H9 (cell line): ENCODE results near the gene SLC16A10. TPM values are rescaled to one million over a fixed set of nuclear protein-coding genes. Genes with fewer than 3 reads are reported as not detected.

Experiments
- DNase-seq: peaks from one replicate; pipeline ENCODE4 v3.0.0-alpha.2; 2017
- H2AFZ ChIP-seq: one replicate; pipeline ENCODE4 v1.6.1; 2013; ENCODE audit warnings: mild to moderate bottlenecking, low read length, control low read depth, moderate library complexity
- H2AK5ac ChIP-seq: 2 replicates; pipeline ENCODE4 v1.6.1; 2013; ENCODE audit warnings: low read length, control low read depth, mixed read lengths; ENCODE audit not compliant: insufficient read length
- H2BK120ac ChIP-seq: one replicate; pipeline ENCODE4 v1.6.1; 2013; ENCODE audit warnings: low read depth, mild to moderate bottlenecking, low read length, control low read depth, inconsistent platforms; ENCODE audit not compliant: poor library complexity, severe bottlenecking
- H2BK12ac ChIP-seq: 2 replicates; pipeline ENCODE4 v1.6.1; 2013; ENCODE audit warnings: low read length, control low read depth, mixed read lengths, low read depth; ENCODE audit not compliant: insufficient read length
- H2BK15ac ChIP-seq: 2 replicates; pipeline ENCODE4 v1.6.1; 2013; ENCODE audit warnings: low read depth, low read length, control low read depth
- H2BK20ac ChIP-seq: one replicate; pipeline ENCODE4 v1.6.1; 2013; ENCODE audit warnings: low read depth, mild to moderate bottlenecking, low read length, control low read depth, inconsistent platforms; ENCODE audit not compliant: poor library complexity, severe bottlenecking
- H2BK5ac ChIP-seq: 2 replicates; pipeline ENCODE4 v1.6.1; 2013; ENCODE audit warnings: low read length, control low read depth, mixed read lengths; ENCODE audit not compliant: insufficient read length
- H3K14ac ChIP-seq: 2 replicates; pipeline ENCODE4 v1.6.1; 2013; ENCODE audit warnings: low read length, control low read depth; ENCODE audit not compliant: insufficient read depth
- H3K18ac ChIP-seq: 2 replicates; pipeline ENCODE4 v1.6.1; 2013; ENCODE audit warnings: low read depth, mild to moderate bottlenecking, mixed read lengths, low read length, control low read depth; ENCODE audit not compliant: insufficient read length
- H3K23ac ChIP-seq: 2 replicates; pipeline ENCODE4 v1.6.1; 2013; ENCODE audit warnings: low read length, control low read depth, mixed read lengths, low read depth; ENCODE audit not compliant: insufficient read length
- H3K23me2 ChIP-seq: 2 replicates; pipeline ENCODE4 v1.6.1; 2013; ENCODE audit warnings: low read depth, mild to moderate bottlenecking, mixed read lengths, low read length, control low read depth; ENCODE audit not compliant: insufficient read length, poor library complexity, severe bottlenecking
- H3K27ac ChIP-seq: 2 replicates; pipeline ENCODE4 v1.5.1; 2013; ENCODE audit warnings: low read length, control low read depth, mixed read lengths, low read depth; ENCODE audit not compliant: insufficient read length
- H3K27me3 ChIP-seq: 2 replicates; pipeline ENCODE4 v1.6.1; 2013; ENCODE audit warnings: low read length, control low read depth, inconsistent platforms; ENCODE audit not compliant: insufficient read depth
- H3K4ac ChIP-seq: 2 replicates; pipeline ENCODE4 v1.6.1; 2013; ENCODE audit warnings: low read depth, mild to moderate bottlenecking, control low read depth, inconsistent platforms, low read length, moderate library complexity
- H3K4me1 ChIP-seq: 2 replicates; pipeline ENCODE4 v1.6.1; 2013; ENCODE audit warnings: low read length, control low read depth, inconsistent platforms; ENCODE audit not compliant: insufficient read depth
- H3K4me2 ChIP-seq: 2 replicates; pipeline ENCODE4 v1.6.1; 2013; ENCODE audit warnings: low read length, control low read depth, mixed read lengths; ENCODE audit not compliant: insufficient read length, insufficient read depth
- H3K56ac ChIP-seq: 2 replicates; pipeline ENCODE4 v1.6.1; 2013; ENCODE audit warnings: low read depth, mild to moderate bottlenecking, mixed read lengths, low read length, control low read depth; ENCODE audit not compliant: insufficient read length
- H3K79me1 ChIP-seq: 2 replicates; pipeline ENCODE4 v1.6.1; 2013; ENCODE audit warnings: low read depth, mild to moderate bottlenecking, moderate library complexity, low read length, control low read depth, inconsistent platforms; ENCODE audit not compliant: insufficient read depth, poor library complexity, severe bottlenecking
- H3K79me2 ChIP-seq: 2 replicates; pipeline ENCODE4 v1.6.1; 2013; ENCODE audit warnings: low read length, control low read depth, inconsistent platforms; ENCODE audit not compliant: insufficient read depth
- H3K9ac ChIP-seq: 2 replicates; pipeline ENCODE4 v1.6.1; 2013; ENCODE audit warnings: low read length, control low read depth, mixed read lengths; ENCODE audit not compliant: insufficient read length; ENCODE audit errors: extremely low read depth
- H3K9me3 ChIP-seq: one replicate; pipeline ENCODE4 v1.6.1; 2013; ENCODE audit warnings: low read depth, low read length, inconsistent platforms; ENCODE audit not compliant: control insufficient read depth
- H3T11ph ChIP-seq: one replicate; pipeline ENCODE4 v1.6.1; 2013; ENCODE audit warnings: mild to moderate bottlenecking, low read length, control low read depth, inconsistent platforms
- H4K20me1 ChIP-seq: one replicate; pipeline ENCODE4 v1.6.1; 2013; ENCODE audit not compliant: control insufficient read depth, insufficient read length, insufficient read depth
- H4K5ac ChIP-seq: 2 replicates; pipeline ENCODE4 v1.6.1; 2013; ENCODE audit warnings: low read depth, mild to moderate bottlenecking, mixed read lengths, low read length, control low read depth; ENCODE audit not compliant: insufficient read length
- H4K8ac ChIP-seq: replicated peaks from 2 replicates; pipeline ENCODE4 v1.6.1; 2013; ENCODE audit warnings: low read length, control low read depth, mixed read lengths, low read depth; ENCODE audit not compliant: insufficient read length
- H4K91ac ChIP-seq: 2 replicates; pipeline ENCODE4 v1.6.1; 2013; ENCODE audit warnings: low read depth, mild to moderate bottlenecking, moderate library complexity, mixed read lengths, low read length, control low read depth; ENCODE audit not compliant: insufficient read length
- H3K27ac Mint-ChIP-seq, 3 experiments: 2 replicates in 2 of 3; 3 replicates in 1 of 3; pipeline ENCODE4 v1.8.0; 2020 to 2021; ENCODE audit warnings: mixed read lengths in 3 of 3, mild to moderate bottlenecking in 1 of 3, moderate library complexity in 1 of 3
- H3K27me3 Mint-ChIP-seq: 2 replicates; pipeline ENCODE4 v1.8.0; 2021; ENCODE audit warnings: low read depth, mild to moderate bottlenecking, moderate library complexity, mixed read lengths
- H3K36me3 Mint-ChIP-seq, 3 experiments: 2 replicates in 2 of 3; 3 replicates in 1 of 3; pipeline ENCODE4 v1.8.0; 2020 to 2021; ENCODE audit warnings: low read depth in 3 of 3, mixed read lengths in 3 of 3; ENCODE audit not compliant: insufficient read depth in 1 of 3
- H3K4me1 Mint-ChIP-seq, 2 experiments: 2 replicates each; pipeline ENCODE4 v1.8.0; 2020; ENCODE audit warnings: mixed read lengths in 2 of 2
- H3K4me3 Mint-ChIP-seq, 2 experiments: 2 replicates in 1 of 2; 3 replicates in 1 of 2; pipeline ENCODE4 v1.8.0; 2020 to 2021; ENCODE audit warnings: mild to moderate bottlenecking in 2 of 2, mixed read lengths in 2 of 2, moderate library complexity in 1 of 2
- H3K9me3 Mint-ChIP-seq, 2 experiments: 2 replicates in 1 of 2; 3 replicates in 1 of 2; pipeline ENCODE4 v1.8.0; 2020; ENCODE audit warnings: mild to moderate bottlenecking in 2 of 2, mixed read lengths in 2 of 2, moderate library complexity in 1 of 2
- CTCF ChIP-seq: fragments of 200-600 bp; sonication (generic); conservative IDR thresholded peaks from 3 replicates; pipeline ENCODE4 v1.8.0; 2021; ENCODE audit warnings: antibody characterized with exemption, mild to moderate bottlenecking
- WGBS: extraction: QIAGEN DNeasy Blood & Tissue Kit; methylation state at CpG from one replicate; pipeline ENCODE4 v1.1.7; 2013; ENCODE audit warnings: missing lambda C conversion rate, low lambda C conversion rate, mixed read lengths; ENCODE audit not compliant: insufficient read length; ENCODE audit errors: extremely low coverage; 5-methylcytosine and 5-hydroxymethylcytosine counted together
- total RNA-seq: library from RNA; stranded (reverse); gene quantifications from 2 replicates; pipeline ENCODE4 v1.2.1, GENCODE V29; 2021

The SLC16A10 gene
- total RNA-seq, 1 experiment from 2014 or later, result 11.4 TPM

GRCh38 chr6:111171577-111172400 lies 84.5 kb downstream of the SLC16A10 start:
- Mint-ChIP-seq H3K27me3 (no peaks in the 10 kb centered on the region), H3K36me3 (no peaks in the 10 kb centered on the region), H3K4me3 (no peak overlapping the region), H3K4me1 (peaks cover 3 to 4% of the 10 kb centered on the region in 2 experiments), H3K27ac (no peak overlapping the region), H3K9me3 (no peaks in the 10 kb centered on the region)
- Histone ChIP-seq H3K27me3 (no peaks in the 10 kb centered on the region), H4K91ac (no peak overlapping the region), H2AK5ac (no peak overlapping the region), H2BK5ac (no peak overlapping the region), H3T11ph (no peak overlapping the region), H3K23ac (no peak overlapping the region), H3K27ac (no peak overlapping the region), H4K20me1 (no peaks in the 10 kb centered on the region), H3K4me2 (no peak overlapping the region), H2BK15ac (no peak overlapping the region), H3K9ac (no peak overlapping the region), H2AFZ (no peak overlapping the region), H3K14ac (no peak overlapping the region), H4K5ac (no peak overlapping the region), H3K56ac (no peak overlapping the region), H4K8ac (no peak overlapping the region), H3K18ac (no peak overlapping the region), H3K23me2 (no peaks in the 10 kb centered on the region), H3K4me1 (no peaks in the 10 kb centered on the region), H3K4ac (no peak overlapping the region), H3K79me2 (no peaks in the 10 kb centered on the region), H3K79me1 (no peaks in the 10 kb centered on the region), H2BK120ac (no peak overlapping the region), H2BK12ac (no peak overlapping the region), H3K9me3 (no peaks in the 10 kb centered on the region), H2BK20ac (no peak overlapping the region)
- no peak for TF ChIP-seq CTCF
- no CpG with 5 or more reads among the region's 6 CpGs for WGBS
- no peak for DNase-seq
